ENCODE results near the gene CACTIN.

CACTIN gene

DNA sequence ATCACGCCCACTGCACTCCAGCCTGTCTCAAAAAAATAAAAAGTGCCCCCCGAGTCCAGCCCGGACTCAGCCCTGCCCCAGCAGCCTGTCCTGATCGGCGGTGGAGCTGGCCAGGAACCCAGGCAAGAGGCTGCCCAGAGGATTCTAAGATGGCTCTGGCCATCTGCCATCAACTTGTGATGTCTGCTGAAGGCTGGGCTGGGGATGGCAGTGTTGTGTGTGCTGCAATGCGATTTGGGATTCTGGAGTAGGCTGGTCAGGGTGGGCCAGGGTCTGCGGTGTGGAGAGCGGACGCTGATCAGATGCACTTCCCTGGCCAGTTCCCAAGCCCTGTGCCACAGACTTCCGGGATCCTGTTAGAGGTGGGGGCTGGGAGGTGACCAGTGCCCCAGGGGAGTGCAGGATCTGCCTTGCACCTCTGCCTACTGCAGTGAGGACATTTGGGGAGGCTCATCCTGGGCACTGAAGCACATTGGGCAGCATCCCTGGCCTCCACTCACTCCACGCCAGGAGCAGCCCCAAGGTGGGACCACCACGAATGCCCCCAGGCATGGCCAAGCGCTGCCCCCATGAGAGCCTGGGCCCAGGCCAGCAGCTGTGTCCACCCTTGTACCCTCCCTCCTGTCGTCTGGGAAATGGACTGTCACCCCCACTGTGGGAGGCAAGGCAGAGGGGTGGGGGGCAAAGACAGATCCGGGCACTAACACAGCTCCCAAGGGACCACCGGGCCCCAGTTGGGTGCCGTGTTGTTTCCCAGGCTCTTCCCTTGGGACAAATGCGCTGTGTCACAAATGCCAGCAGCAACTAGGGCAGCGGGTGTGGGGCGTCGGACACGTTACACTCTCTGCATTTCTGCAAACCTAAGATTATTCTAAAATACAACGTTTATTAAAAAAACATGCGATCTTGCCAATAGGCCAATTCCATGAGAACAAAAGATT is 16.5 kb downstream of the CACTIN start:
- H3K9ac ChIP-seq (ENCODE audit: low read length) = no peak overlapping the region
- no peak overlapping the region for H3K4me3 ChIP-seq (ENCODE audit: low read length)
- no peaks in the 10 kb centered on the region for H3K9me3 ChIP-seq (ENCODE audit: control insufficient read depth, low read depth, low read length)
- H3K27me3 ChIP-seq (ENCODE audit: control insufficient read depth, insufficient read depth, low read length) = peaks cover 13% of the 10 kb centered on the region
- H3K4me1 ChIP-seq (ENCODE audit: control insufficient read depth, low read depth, low read length) = no peaks in the 10 kb centered on the region
- H3K27ac ChIP-seq (ENCODE audit: low read length) = no peak overlapping the region
- H3K36me3 ChIP-seq (ENCODE audit: control insufficient read depth, low read depth, low read length) = peaks cover 6% of the 10 kb centered on the region

DNA sequence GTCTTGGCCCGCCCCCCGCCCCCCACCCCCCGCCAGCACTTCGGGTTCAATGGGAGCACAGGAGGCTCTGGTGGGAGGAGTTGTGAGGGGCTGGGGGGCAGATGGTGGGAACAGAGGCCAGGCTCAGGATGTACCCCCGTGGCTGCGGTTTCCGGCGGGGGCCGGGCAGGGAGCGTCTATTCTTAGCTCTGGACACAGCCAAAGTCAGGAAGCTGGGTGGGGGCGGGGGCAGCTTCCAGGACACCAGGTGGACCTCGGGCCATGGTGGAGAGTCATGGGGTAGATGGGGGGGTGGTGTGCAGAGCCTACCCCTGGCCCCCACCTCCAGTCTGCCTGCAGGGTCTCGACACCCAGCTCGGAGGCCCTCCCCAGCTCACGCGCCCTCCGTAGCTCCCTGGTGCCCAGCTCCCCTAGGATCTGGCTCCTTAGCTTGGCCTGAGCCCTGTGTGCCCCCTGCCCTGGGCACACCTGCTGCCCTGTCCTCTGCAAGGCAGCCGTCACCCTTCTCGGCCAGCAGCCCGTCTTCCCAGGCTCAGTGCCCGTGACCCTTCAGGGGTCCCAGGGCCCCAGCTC is 17.8 kb downstream of the CACTIN start:
- Histone ChIP-seq H3K9ac (ENCODE audit: low read length) (no peak overlapping the region), H3K4me1 (ENCODE audit: control insufficient read depth, low read depth, low read length) (no peaks in the 10 kb centered on the region), H3K27me3 (ENCODE audit: control insufficient read depth, insufficient read depth, low read length) (peaks cover 15% of the 10 kb centered on the region), H3K4me3 (ENCODE audit: low read length) (no peak overlapping the region), H3K27ac (ENCODE audit: low read length) (no peak overlapping the region), H3K9me3 (ENCODE audit: control insufficient read depth, low read depth, low read length) (no peaks in the 10 kb centered on the region), H3K36me3 (ENCODE audit: control insufficient read depth, low read depth, low read length) (peaks cover 6% of the 10 kb centered on the region)

DNA sequence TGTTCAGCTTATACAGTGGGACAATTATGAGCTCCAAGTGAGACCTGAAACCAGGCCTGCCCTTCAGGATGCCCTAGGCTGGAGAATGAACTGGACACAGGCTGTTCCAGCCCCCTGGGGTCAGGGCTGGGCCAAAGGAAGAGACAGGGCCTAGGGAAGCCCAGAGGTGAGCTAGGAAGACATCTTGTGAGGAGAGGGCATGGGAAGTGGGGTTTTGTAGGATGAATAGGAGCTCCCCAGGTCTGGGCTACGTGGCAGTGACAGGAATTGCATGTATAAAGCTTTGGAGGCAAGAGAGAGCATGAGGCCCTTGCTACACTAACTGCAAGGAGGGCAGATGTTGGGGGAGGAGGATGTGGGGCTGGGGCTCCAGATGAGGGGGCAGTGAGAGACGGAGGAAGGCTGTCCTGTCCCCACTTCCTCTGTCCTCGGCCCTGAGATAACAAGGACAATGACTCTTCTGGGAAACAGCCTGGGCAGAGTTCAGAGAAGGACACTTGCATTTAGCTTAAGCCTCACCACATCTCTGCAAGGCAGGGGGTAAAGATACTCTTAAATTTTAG is 18.4 kb downstream of the CACTIN start:
- H3K27ac ChIP-seq (ENCODE audit: low read length) = no peak overlapping the region
- peak overlapping the region; percentile 51 for H3K4me3 ChIP-seq (ENCODE audit: low read length)
- no peak overlapping the region for H3K9ac ChIP-seq (ENCODE audit: low read length)

DNA sequence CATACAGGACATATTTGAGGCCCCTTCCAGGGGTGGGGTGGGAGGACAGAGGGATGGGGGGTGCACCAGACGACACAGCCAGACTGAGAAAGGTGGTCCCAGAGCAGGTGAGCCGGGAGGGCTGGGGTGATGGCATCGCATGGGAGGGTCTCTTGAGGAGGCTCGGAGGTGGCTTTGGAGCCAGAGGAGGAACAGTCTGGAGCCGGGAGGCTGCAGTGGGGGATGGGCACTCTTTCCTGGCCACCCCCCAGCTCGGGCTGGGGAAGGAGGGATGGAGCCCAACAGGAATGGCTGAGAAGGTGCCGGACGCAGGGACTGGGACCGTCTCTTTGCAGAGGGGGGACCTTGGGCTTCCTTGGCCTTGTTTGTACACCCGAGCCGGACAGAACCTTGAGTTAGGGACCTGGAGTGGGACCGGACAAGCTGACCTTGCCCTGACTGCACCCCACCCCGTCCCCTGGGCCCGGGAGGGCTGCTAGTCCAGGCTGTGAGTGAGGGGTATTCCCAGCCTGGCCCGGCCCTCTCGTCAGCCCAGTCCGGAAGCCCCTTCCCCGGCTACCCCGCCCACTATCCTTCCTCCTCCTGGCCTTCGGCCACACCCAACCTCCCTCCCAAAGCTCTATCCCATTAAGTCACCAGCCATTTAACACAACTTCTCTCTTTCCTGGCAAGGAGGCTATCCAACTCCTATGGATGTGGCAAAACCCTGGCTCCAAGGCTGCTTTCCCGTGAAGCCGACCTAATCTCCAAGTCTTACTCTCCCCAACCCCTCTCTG is 19.1 kb downstream of the CACTIN start:
- H3K9ac ChIP-seq (ENCODE audit: low read length) = no peak overlapping the region
- H3K27me3 ChIP-seq (ENCODE audit: control insufficient read depth, insufficient read depth, low read length) = peaks cover 15% of the 10 kb centered on the region
- H3K4me1 ChIP-seq (ENCODE audit: control insufficient read depth, low read depth, low read length) = no peaks in the 10 kb centered on the region
- no peaks in the 10 kb centered on the region for H3K9me3 ChIP-seq (ENCODE audit: control insufficient read depth, low read depth, low read length)
- peaks cover 6% of the 10 kb centered on the region for H3K36me3 ChIP-seq (ENCODE audit: control insufficient read depth, low read depth, low read length)
- H3K27ac ChIP-seq (ENCODE audit: low read length) = no peak overlapping the region
- peak overlapping the region; percentile 51 for H3K4me3 ChIP-seq (ENCODE audit: low read length)

More for the DNA sequence above, 18.4 kb downstream of the CACTIN start:
- peaks cover 15% of the 10 kb centered on the region for H3K27me3 ChIP-seq (ENCODE audit: control insufficient read depth, insufficient read depth, low read length)
- H3K4me1 ChIP-seq (ENCODE audit: control insufficient read depth, low read depth, low read length) = no peaks in the 10 kb centered on the region
- H3K9me3 ChIP-seq (ENCODE audit: control insufficient read depth, low read depth, low read length) = no peaks in the 10 kb centered on the region
- H3K36me3 ChIP-seq (ENCODE audit: control insufficient read depth, low read depth, low read length) = peaks cover 6% of the 10 kb centered on the region

DNA sequence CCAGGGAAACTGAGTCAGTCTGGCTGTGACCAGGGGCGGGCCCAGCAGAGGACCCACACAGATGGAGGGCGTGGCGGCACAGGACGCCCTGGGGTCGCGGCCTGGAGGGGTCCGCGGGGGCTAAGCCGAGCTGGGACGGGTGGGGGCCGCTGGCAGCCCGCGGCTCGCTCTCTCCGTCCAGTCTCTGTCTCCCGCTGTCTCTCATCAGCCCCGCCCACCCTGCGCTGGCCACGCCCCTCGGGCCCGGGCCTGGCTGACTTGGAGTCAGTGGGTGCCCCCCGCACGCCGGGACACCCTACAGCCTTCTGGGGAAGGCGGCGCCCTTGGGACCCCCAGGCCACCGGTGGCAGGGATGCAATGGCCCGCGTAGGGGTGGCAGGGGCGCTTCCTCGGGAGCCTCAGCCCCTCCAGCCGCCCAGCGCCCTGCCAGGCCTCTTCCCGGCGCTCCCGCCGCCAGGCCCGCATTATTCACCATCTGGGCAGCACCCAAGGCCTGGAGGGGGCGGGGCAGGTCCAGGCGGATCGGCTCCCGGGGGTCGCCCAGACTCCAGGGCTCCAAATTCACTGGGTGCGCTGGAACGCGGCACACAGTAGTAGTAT is 19.8 kb downstream of the CACTIN start, which contains the start of gene TBXA2R:
Gene TBXA2R (minus strand): TSS at position 186 of the 600 bp plus-strand sequence. CDS start 6,241 bp downstream, outside the sequence.
- Histone ChIP-seq H3K36me3 (ENCODE audit: control insufficient read depth, low read depth, low read length) (peaks cover 3% of the 10 kb centered on the region), H3K27me3 (ENCODE audit: control insufficient read depth, insufficient read depth, low read length) (peaks cover 15% of the 10 kb centered on the region), H3K9me3 (ENCODE audit: control insufficient read depth, low read depth, low read length) (no peaks in the 10 kb centered on the region), H3K9ac (ENCODE audit: low read length) (no peak within 1 kb of the TSS), H3K4me1 (ENCODE audit: control insufficient read depth, low read depth, low read length) (no peaks in the 10 kb centered on the region), H3K27ac (ENCODE audit: low read length) (no peak within 1 kb of the TSS), H3K4me3 (ENCODE audit: low read length) (peak within 1 kb of the TSS; percentile 51)

DNA sequence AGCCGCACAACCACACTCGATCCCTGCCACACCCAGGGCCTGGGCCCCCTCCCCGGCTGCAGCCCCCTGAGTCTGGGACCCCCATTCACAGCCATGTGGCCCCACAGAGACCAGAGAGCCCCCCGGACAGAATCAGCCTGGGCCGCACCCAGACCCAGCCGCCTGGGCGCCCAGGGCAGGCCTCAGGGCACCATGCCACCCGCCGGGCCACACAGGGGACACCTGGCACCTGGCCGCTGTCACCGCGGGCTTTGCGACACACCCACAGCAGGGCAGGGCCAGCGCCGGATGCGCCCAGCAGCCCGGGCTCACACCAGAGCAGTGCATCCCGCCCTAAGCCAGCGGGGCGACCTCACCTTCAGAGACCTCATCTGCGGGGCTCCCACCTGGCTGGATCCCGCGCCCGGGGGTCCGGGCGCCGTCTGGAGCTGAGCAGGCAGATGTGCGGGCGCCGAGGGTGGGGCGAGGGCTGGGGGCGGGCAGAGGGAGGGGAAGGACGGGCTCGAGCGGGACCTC is 20.4 kb downstream of the CACTIN start:
- Histone ChIP-seq H3K27me3 (ENCODE audit: control insufficient read depth, insufficient read depth, low read length) (peaks cover 15% of the 10 kb centered on the region), H3K36me3 (ENCODE audit: control insufficient read depth, low read depth, low read length) (no peaks in the 10 kb centered on the region), H3K27ac (ENCODE audit: low read length) (no peak overlapping the region), H3K9ac (ENCODE audit: low read length) (no peak overlapping the region), H3K9me3 (ENCODE audit: control insufficient read depth, low read depth, low read length) (no peaks in the 10 kb centered on the region), H3K4me1 (ENCODE audit: control insufficient read depth, low read depth, low read length) (no peaks in the 10 kb centered on the region), H3K4me3 (ENCODE audit: low read length) (peak overlapping the region; percentile 51)

DNA sequence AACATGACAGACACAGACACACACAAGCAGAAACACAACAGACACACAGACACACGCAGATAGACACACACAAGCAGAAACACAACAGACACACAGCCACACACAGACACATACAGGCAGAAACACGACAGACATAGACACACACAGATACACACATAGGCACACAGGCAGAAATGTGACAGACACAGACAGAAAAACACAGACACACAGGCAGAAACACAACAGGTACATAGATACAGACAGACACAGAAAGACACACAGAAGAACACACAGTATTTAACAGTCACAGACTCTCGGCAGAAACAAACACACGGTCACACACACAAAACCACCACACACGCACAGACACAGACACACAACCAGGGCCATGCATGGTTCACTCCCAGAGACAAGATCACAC is 20.8 kb downstream of the CACTIN start:
- no peak overlapping the region for H3K27ac ChIP-seq (ENCODE audit: low read length)
- no peaks in the 10 kb centered on the region for H3K4me1 ChIP-seq (ENCODE audit: control insufficient read depth, low read depth, low read length)
- H3K9me3 ChIP-seq (ENCODE audit: control insufficient read depth, low read depth, low read length) = no peaks in the 10 kb centered on the region
- no peak overlapping the region for H3K9ac ChIP-seq (ENCODE audit: low read length)
- peaks cover 15% of the 10 kb centered on the region for H3K27me3 ChIP-seq (ENCODE audit: control insufficient read depth, insufficient read depth, low read length)
- H3K4me3 ChIP-seq (ENCODE audit: low read length) = no peak overlapping the region
- H3K36me3 ChIP-seq (ENCODE audit: control insufficient read depth, low read depth, low read length) = no peaks in the 10 kb centered on the region

DNA sequence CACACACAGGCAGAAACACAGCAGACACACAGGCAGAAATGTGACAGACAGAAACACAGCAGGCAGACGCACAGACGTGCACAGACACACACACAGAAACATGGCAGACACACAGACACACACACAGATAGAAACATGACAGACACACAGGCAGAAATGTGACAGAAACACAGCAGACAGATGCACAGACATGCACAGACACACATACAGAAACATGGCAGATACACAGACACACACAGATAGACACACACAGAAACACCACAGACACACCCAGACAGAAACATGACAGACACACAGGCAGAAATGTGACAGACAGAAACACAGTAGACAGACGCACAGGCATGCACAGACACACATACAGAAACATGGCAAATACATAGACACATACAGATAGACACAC is 21.2 kb downstream of the CACTIN start:
- Histone ChIP-seq H3K9ac (ENCODE audit: low read length) (no peak overlapping the region), H3K9me3 (ENCODE audit: control insufficient read depth, low read depth, low read length) (no peaks in the 10 kb centered on the region), H3K4me3 (ENCODE audit: low read length) (no peak overlapping the region), H3K4me1 (ENCODE audit: control insufficient read depth, low read depth, low read length) (no peaks in the 10 kb centered on the region), H3K27ac (ENCODE audit: low read length) (no peak overlapping the region), H3K36me3 (ENCODE audit: control insufficient read depth, low read depth, low read length) (no peaks in the 10 kb centered on the region), H3K27me3 (ENCODE audit: control insufficient read depth, insufficient read depth, low read length) (peaks cover 15% of the 10 kb centered on the region)

DNA sequence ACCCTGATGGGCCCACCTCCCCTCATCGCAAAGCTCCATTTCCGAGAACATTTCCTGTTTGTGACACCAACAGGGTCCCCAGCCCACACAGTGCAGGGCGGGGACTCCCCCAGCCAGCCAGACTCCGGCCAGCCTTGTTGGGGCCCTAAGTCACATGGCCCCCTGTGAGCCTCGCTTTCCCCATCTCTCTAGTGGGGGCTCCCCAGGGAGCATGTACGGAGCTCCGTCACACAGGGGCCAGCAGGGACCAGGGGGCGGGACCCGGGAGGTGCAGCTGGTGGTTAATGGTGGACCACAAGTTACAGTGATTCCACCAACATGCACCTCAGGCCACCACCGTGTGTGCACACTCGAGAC is 21.6 kb downstream of the CACTIN start:
- Histone ChIP-seq H3K27me3 (ENCODE audit: control insufficient read depth, insufficient read depth, low read length) (peaks cover 15% of the 10 kb centered on the region), H3K36me3 (ENCODE audit: control insufficient read depth, low read depth, low read length) (no peaks in the 10 kb centered on the region), H3K4me3 (ENCODE audit: low read length) (no peak overlapping the region), H3K27ac (ENCODE audit: low read length) (no peak overlapping the region), H3K4me1 (ENCODE audit: control insufficient read depth, low read depth, low read length) (no peaks in the 10 kb centered on the region), H3K9ac (ENCODE audit: low read length) (no peak overlapping the region), H3K9me3 (ENCODE audit: control insufficient read depth, low read depth, low read length) (no peaks in the 10 kb centered on the region)

DNA sequence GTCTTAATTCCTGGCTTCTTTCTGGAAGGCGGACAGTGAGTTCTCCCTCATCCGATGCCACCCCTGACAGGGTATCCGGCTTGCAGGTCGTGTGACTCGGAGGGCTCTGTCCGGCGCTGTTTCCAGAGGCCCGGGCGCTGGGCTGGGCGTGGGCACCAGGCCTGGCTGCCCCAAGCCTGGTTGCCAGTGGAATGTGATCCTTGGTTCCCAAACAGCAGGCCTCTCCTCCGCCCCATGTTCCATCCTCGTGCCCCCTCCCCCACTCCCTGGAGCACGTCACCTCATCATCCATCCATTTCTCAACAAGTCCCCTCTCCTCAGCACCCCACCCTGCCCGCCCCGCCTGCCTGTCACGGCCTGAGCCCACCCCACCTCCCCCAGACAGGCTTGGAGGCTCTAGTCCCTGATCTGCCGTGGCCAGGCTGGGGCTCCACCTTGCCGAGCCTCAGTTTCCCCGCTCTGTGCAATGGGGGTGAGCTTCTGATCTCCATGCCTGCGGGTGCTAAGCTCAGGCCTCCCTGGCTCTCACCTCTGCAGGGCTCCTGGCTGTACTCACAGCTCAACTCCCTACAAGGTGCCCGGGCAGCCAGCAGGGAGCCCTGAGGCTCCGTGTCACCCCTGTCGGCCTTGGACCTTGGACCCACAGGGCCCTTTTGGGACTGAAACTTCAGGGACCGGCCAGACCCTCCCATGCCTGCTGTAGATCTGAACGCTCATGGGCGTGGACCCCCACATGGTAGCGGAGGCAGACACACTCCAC is 22.2 kb downstream of the CACTIN start:
- H3K27me3 ChIP-seq (ENCODE audit: control insufficient read depth, insufficient read depth, low read length) = peaks cover 15% of the 10 kb centered on the region
- no peaks in the 10 kb centered on the region for H3K36me3 ChIP-seq (ENCODE audit: control insufficient read depth, low read depth, low read length)
- H3K4me3 ChIP-seq (ENCODE audit: low read length) = no peak overlapping the region
- no peak overlapping the region for H3K9ac ChIP-seq (ENCODE audit: low read length)
- no peak overlapping the region for H3K27ac ChIP-seq (ENCODE audit: low read length)
- no peaks in the 10 kb centered on the region for H3K9me3 ChIP-seq (ENCODE audit: control insufficient read depth, low read depth, low read length)
- no peaks in the 10 kb centered on the region for H3K4me1 ChIP-seq (ENCODE audit: control insufficient read depth, low read depth, low read length)
